Osteoblast (primary cell): ENCODE measurements around the gene DCAF17. TPM values are rescaled to one million over a fixed set of nuclear protein-coding genes. Genes with fewer than 3 reads are reported as not detected.
A peak's percentile ranks its signal among the peaks of the same experiment; 100 is the strongest.

Source experiments
- DNase-seq: peaks from one replicate; pipeline ENCODE4 v3.0.0; 2011; ENCODE audit warnings: low spot score, mixed read lengths; ENCODE audit not compliant: insufficient read length; ENCODE audit errors: missing footprints
- H2AFZ ChIP-seq: 2 replicates; pipeline ENCODE4 v1.6.0; 2011; ENCODE audit warnings: mild to moderate bottlenecking, low read length
- H3K27ac ChIP-seq: 2 replicates; pipeline ENCODE4 v1.5.1; 2011; ENCODE audit warnings: mild to moderate bottlenecking, low read depth, low read length, moderate library complexity
- H3K27me3 ChIP-seq: 2 replicates; pipeline ENCODE4 v1.6.0; 2012; ENCODE audit warnings: mild to moderate bottlenecking, control low read depth, inconsistent platforms, low read length, moderate library complexity; ENCODE audit not compliant: insufficient read depth
- H3K36me3 ChIP-seq: 2 replicates; pipeline ENCODE4 v1.5.1; 2011; ENCODE audit warnings: mild to moderate bottlenecking, low read length, control low read depth, moderate library complexity; ENCODE audit not compliant: insufficient read depth
- H3K4me1 ChIP-seq: 2 replicates; pipeline ENCODE4 v1.5.1; 2011; ENCODE audit warnings: mild to moderate bottlenecking, low read length, control low read depth, moderate library complexity; ENCODE audit not compliant: insufficient read depth
- H3K4me2 ChIP-seq: 2 replicates; pipeline ENCODE4 v1.6.0; 2011; ENCODE audit warnings: mild to moderate bottlenecking, low read length; ENCODE audit not compliant: insufficient read depth
- H3K4me3 ChIP-seq: fragments of 200-600 bp; sonication (generic); 3 replicates; pipeline ENCODE4 v1.5.1; 2012; ENCODE audit warnings: mild to moderate bottlenecking, low read length, inconsistent platforms; ENCODE audit not compliant: insufficient read depth
- H3K79me2 ChIP-seq: 2 replicates; pipeline ENCODE4 v1.6.0; 2012; ENCODE audit warnings: mild to moderate bottlenecking, low read length, control low read depth, inconsistent platforms; ENCODE audit not compliant: insufficient read depth
- H3K9me3 ChIP-seq: 2 replicates; pipeline ENCODE4 v1.5.1; 2011; ENCODE audit warnings: low read depth, low read length, control low read depth
- H4K20me1 ChIP-seq: 2 replicates; pipeline ENCODE4 v1.6.0; 2012; ENCODE audit warnings: mild to moderate bottlenecking, low read length, control low read depth; ENCODE audit not compliant: insufficient read depth
- CTCF ChIP-seq: IDR thresholded peaks from 2 replicates; pipeline ENCODE4 v1.5.1; 2011; ENCODE audit warnings: mild to moderate bottlenecking, low read depth, low read length, moderate library complexity; ENCODE audit errors: extremely low read depth
- total RNA-seq: library from RNA; depleted of rRNA; stranded (reverse); fragments of >200 nt; gene quantifications from 2 replicates; pipeline ENCODE4 v1.2.3, GENCODE V29; 2012

DCAF17 gene
- total RNA-seq, 1 donor: 32.6 TPM

GRCh38 chr2:171406044-171406443, 28.0 kb upstream of the DCAF17 start:
- no peak overlapping the region for H2AFZ ChIP-seq
- H3K4me2 ChIP-seq: no peak overlapping the region
- no peaks in the 10 kb centered on the region for H3K27me3 ChIP-seq
- H4K20me1 ChIP-seq: no peaks in the 10 kb centered on the region
- H3K4me3 ChIP-seq: no peak overlapping the region
- H3K27ac ChIP-seq: no peak overlapping the region
- peaks cover 28% of the 10 kb centered on the region for H3K79me2 ChIP-seq
- peaks cover 33% of the 10 kb centered on the region for H3K4me1 ChIP-seq
- no peaks in the 10 kb centered on the region for H3K9me3 ChIP-seq
- no peak for TF ChIP-seq CTCF
- no peak for DNase-seq
- no peaks in the 10 kb centered on the region for H3K36me3 ChIP-seq

- H3K4me1 ChIP-seq: peaks cover 40% of the 10 kb centered on the region
- H3K27ac ChIP-seq: no peak overlapping the region
- H3K4me2 ChIP-seq: no peak overlapping the region
- no peaks in the 10 kb centered on the region for H4K20me1 ChIP-seq
- peaks cover 27% of the 10 kb centered on the region for H3K79me2 ChIP-seq
- no peaks in the 10 kb centered on the region for H3K9me3 ChIP-seq
- no peak overlapping the region for H3K4me3 ChIP-seq
- H3K36me3 ChIP-seq: no peaks in the 10 kb centered on the region
- DNase-seq: no peak
- H3K27me3 ChIP-seq: no peaks in the 10 kb centered on the region
- H2AFZ ChIP-seq: no peak overlapping the region
- no peak for TF ChIP-seq CTCF
Observed at GRCh38 chr2:171407030-171407675, 26.9 kb upstream of the DCAF17 start.

- Histone ChIP-seq H3K4me3 (no peak overlapping the region), H3K27me3 (no peaks in the 10 kb centered on the region), H3K36me3 (no peaks in the 10 kb centered on the region), H2AFZ (no peak overlapping the region), H3K9me3 (no peaks in the 10 kb centered on the region), H3K4me2 (no peak overlapping the region), H4K20me1 (no peaks in the 10 kb centered on the region), H3K4me1 (peaks cover 40% of the 10 kb centered on the region), H3K27ac (no peak overlapping the region), H3K79me2 (peaks cover 28% of the 10 kb centered on the region)
- no peak for DNase-seq
- TF ChIP-seq CTCF: no peak
Observed at GRCh38 chr2:171407676-171408044, 26.4 kb upstream of the DCAF17 start.

- peak overlapping the region; percentile 41 for H3K4me3 ChIP-seq
- H2AFZ ChIP-seq: peak overlapping the region; percentile 58
- no peak overlapping the region for H3K27ac ChIP-seq
Observed at GRCh38 chr2:171409436-171409971, 24.5 kb upstream of the DCAF17 start.

More at GRCh38 chr2:171409436-171409971, 24.5 kb upstream of the DCAF17 start:
- TF ChIP-seq CTCF: no peak
- H3K4me1 ChIP-seq: peaks cover 27% of the 10 kb centered on the region
- H3K79me2 ChIP-seq: peaks cover 28% of the 10 kb centered on the region
- H3K9me3 ChIP-seq: no peaks in the 10 kb centered on the region
- no peaks in the 10 kb centered on the region for H3K27me3 ChIP-seq
- H3K36me3 ChIP-seq: no peaks in the 10 kb centered on the region
- no peak for DNase-seq
- H4K20me1 ChIP-seq: no peaks in the 10 kb centered on the region
- H3K4me2 ChIP-seq: peak overlapping the region; percentile 42
